Stomach (tissue), 4 donors: ENCODE results near the gene COL5A1.

ENCODE experiments used
- CTCF ChIP-seq, 7 experiments: fragments of 450-650 bp in 4 of 7; fragments of 200-600 bp in 3 of 7; sonication (generic) in 3 of 7; IDR thresholded peaks; one replicate each; pipeline ENCODE4 v1.5.1; 2016 to 2019; ENCODE audit warnings: antibody characterized with exemption in 7 of 7, control low read depth in 2 of 7, mild to moderate bottlenecking in 1 of 7
- EP300 ChIP-seq: sonication (generic); formaldehyde crosslinking; IDR thresholded peaks from one replicate; pipeline ENCODE4 v1.6.1; 2017; ENCODE audit warnings: antibody characterized with exemption
- POLR2A ChIP-seq, 4 donors: fragments of 450-650 bp; IDR thresholded peaks; one replicate each; pipeline ENCODE4 v1.6.1; 2016; ENCODE audit warnings: antibody characterized with exemption in 4 of 4, control low read depth in 2 of 4, mild to moderate bottlenecking in 1 of 4, moderate library complexity in 1 of 4

GRCh38 chr9:134659688-134660131, 18.1 kb downstream of the COL5A1 start:
- TF ChIP-seq CTCF (IDR thresholded peaks at IDR 0.05) (no peak), POLR2A (IDR thresholded peaks at IDR 0.05) (no peak), EP300 (peak; percentile 31)
